Amniotic epithelial cell (primary cell): ENCODE data around the gene APC2.
A peak's percentile ranks its signal among the peaks of the same experiment; 100 is the strongest.
"Not testable (repeated sequence)": the region's sequence is repeated elsewhere in the genome, so short reads cannot be mapped to it uniquely, and the experiment has no call there.

Experiments
- DNase-seq: peaks from one replicate; pipeline ENCODE4 v3.0.0-alpha.2; 2010; ENCODE audit warnings: low read depth

APC2 gene

GRCh38 chr19:1511318-1512317 is 61.7 kb downstream of the APC2 start:
- no peak for DNase-seq

GRCh38 chr19:1512671-1513498 is 63.0 kb downstream of the APC2 start, which contains the start of gene ADAMTSL5:
Gene ADAMTSL5, minus strand, starts transcription at chr19:1513019. Its CDS starts 2,076 bp downstream, at chr19:1510943.
- peak; percentile 56 for DNase-seq

GRCh38 chr19:1513499-1514294 is 63.8 kb downstream of the APC2 start:
- peak; percentile 32 for DNase-seq

- DNase-seq: no peak
These were observed 64.4 kb downstream of the APC2 start for GRCh38 chr19:1514295-1514661.

GRCh38 chr19:1514986-1515721 is 65.2 kb downstream of the APC2 start:
- no peak for DNase-seq

- no peak for DNase-seq
These were observed 66.5 kb downstream of the APC2 start for GRCh38 chr19:1516395-1516753.

- DNase-seq: no peak
These were observed 68.5 kb downstream of the APC2 start for GRCh38 chr19:1518471-1518870.

GRCh38 chr19:1519802-1520201 is 69.9 kb downstream of the APC2 start:
- DNase-seq: not testable (repeated sequence)

GRCh38 chr19:1520203-1520780 is 70.4 kb downstream of the APC2 start:
- DNase-seq: no peak

GRCh38 chr19:1521636-1522035 is 71.7 kb downstream of the APC2 start:
- DNase-seq: no peak

- DNase-seq: no peak
These were observed 72.1 kb downstream of the APC2 start for GRCh38 chr19:1522061-1522460.

GRCh38 chr19:1522838-1523237 is 72.9 kb downstream of the APC2 start:
- no peak for DNase-seq
